GM23338 (cell line): ENCODE results near the gene NPM1. TPM values are rescaled to one million over a fixed set of nuclear protein-coding genes. Genes with fewer than 3 reads are reported as not detected.

Experiments
- ATAC-seq: fragments of 200-7000 bp; cut with Tn5 transposase; 3 replicates; pipeline ENCODE4 v1.9.1; 2020
- DNase-seq: peaks from one replicate; pipeline ENCODE4 v3.0.0-alpha.2; 2015; ENCODE audit warnings: low spot score
- H2AFZ ChIP-seq: fragments of 200-600 bp; sonication (generic); 2 replicates; pipeline ENCODE4 v1.8.0; 2016; ENCODE audit warnings: antibody characterized with exemption, mild to moderate bottlenecking, moderate library complexity
- H3F3A ChIP-seq: fragments of 200-600 bp; sonication (generic); replicated peaks from 2 replicates; pipeline ENCODE4 v1.8.0; 2017; ENCODE audit warnings: antibody characterized with exemption, mixed run types, low read depth
- H3K27ac ChIP-seq: fragments of 200-600 bp; sonication (generic); 2 replicates; pipeline ENCODE4 v1.6.1; 2016; ENCODE audit warnings: low read depth
- H3K27me3 ChIP-seq: fragments of 200-600 bp; sonication (generic); 2 replicates; pipeline ENCODE4 v1.8.0; 2016; ENCODE audit warnings: mild to moderate bottlenecking, mixed run types, moderate library complexity; ENCODE audit not compliant: insufficient read depth
- H3K36me3 ChIP-seq: fragments of 200-600 bp; sonication (generic); 2 replicates; pipeline ENCODE4 v1.8.0; 2016; ENCODE audit warnings: mild to moderate bottlenecking; ENCODE audit not compliant: insufficient read depth
- H3K4me1 ChIP-seq: fragments of 200-600 bp; sonication (generic); 2 replicates; pipeline ENCODE4 v1.8.0; 2016; ENCODE audit warnings: mild to moderate bottlenecking, moderate library complexity; ENCODE audit not compliant: insufficient read depth
- H3K4me2 ChIP-seq: fragments of 200-600 bp; sonication (generic); 2 replicates; pipeline ENCODE4 v1.7.1; 2017; ENCODE audit warnings: mixed run types
- H3K4me3 ChIP-seq: fragments of 200-600 bp; sonication (generic); 2 replicates; pipeline ENCODE4 v1.6.1; 2016; ENCODE audit warnings: mixed run types
- H3K79me2 ChIP-seq: fragments of 200-600 bp; sonication (generic); replicated peaks from 2 replicates; pipeline ENCODE4 v1.8.0; 2017; ENCODE audit warnings: mild to moderate bottlenecking; ENCODE audit not compliant: insufficient read depth
- H3K9me2 ChIP-seq: fragments of 200-600 bp; sonication (generic); 2 replicates; pipeline ENCODE4 v1.8.0; 2017; ENCODE audit not compliant: insufficient read depth
- H4K20me1 ChIP-seq: fragments of 200-600 bp; sonication (generic); replicated peaks from 2 replicates; pipeline ENCODE4 v1.8.0; 2017; ENCODE audit warnings: mild to moderate bottlenecking; ENCODE audit not compliant: insufficient read depth
- H3K27ac Mint-ChIP-seq: 2 replicates; pipeline ENCODE4 v1.8.0; 2020; ENCODE audit warnings: inconsistent platforms, mild to moderate bottlenecking, moderate library complexity, mixed read lengths
- H3K27me3 Mint-ChIP-seq: 3 replicates; pipeline ENCODE4 v1.8.0; 2022; ENCODE audit warnings: low read depth, mild to moderate bottlenecking, moderate library complexity, mixed read lengths, inconsistent platforms; ENCODE audit not compliant: insufficient read depth, poor library complexity
- H3K36me3 Mint-ChIP-seq: 3 replicates; pipeline ENCODE4 v1.8.0; 2021; ENCODE audit warnings: low read depth, mild to moderate bottlenecking, inconsistent platforms, moderate library complexity, mixed read lengths
- H3K4me1 Mint-ChIP-seq: 3 replicates; pipeline ENCODE4 v1.8.0; 2020; ENCODE audit warnings: mild to moderate bottlenecking, inconsistent platforms, mixed read lengths
- H3K4me3 Mint-ChIP-seq: 3 replicates; pipeline ENCODE4 v1.8.0; 2021; ENCODE audit warnings: moderate library complexity, mild to moderate bottlenecking, inconsistent platforms, mixed read lengths
- H3K9me3 Mint-ChIP-seq: 3 replicates; pipeline ENCODE4 v1.8.0; 2020; ENCODE audit warnings: moderate library complexity, mild to moderate bottlenecking, inconsistent platforms, mixed read lengths
- CREB1 ChIP-seq: fragments of 250-450 bp; sonication (Bioruptor Pico); IDR thresholded peaks from 2 replicates; pipeline ENCODE4 v1.5.0; 2020; ENCODE audit warnings: low read depth, mild to moderate bottlenecking, moderate library complexity
- CTCF ChIP-seq, 2 experiments: fragments of 200-600 bp in 1 of 2; sonication (generic) in 1 of 2; conservative IDR thresholded peaks; 2 replicates each; pipeline versions ENCODE4 v1.5.1 to v1.6.1; 2016 to 2017; ENCODE audit warnings: antibody characterized with exemption in 2 of 2, low read depth in 2 of 2, mild to moderate bottlenecking in 2 of 2, moderate library complexity in 1 of 2
- ETS1 ChIP-seq: IDR thresholded peaks from 2 replicates; pipeline ENCODE4 v1.6.1; 2016; ENCODE audit warnings: antibody characterized with exemption
- EZH2 ChIP-seq: fragments of 200-600 bp; sonication (generic); IDR thresholded peaks from one replicate; pipeline ENCODE4 v1.8.0; 2017; ENCODE audit warnings: antibody characterized with exemption, mild to moderate bottlenecking, low read depth; ENCODE audit not compliant: unreplicated experiment
- EZH2phosphoT487 ChIP-seq: fragments of 200-600 bp; sonication (generic); IDR thresholded peaks from one replicate; pipeline ENCODE4 v1.8.1; 2018; ENCODE audit warnings: antibody characterized with exemption; ENCODE audit not compliant: unreplicated experiment
- JUNB ChIP-seq: IDR thresholded peaks from one replicate; pipeline ENCODE4 v1.6.1; 2016; ENCODE audit warnings: antibody characterized with exemption; ENCODE audit not compliant: unreplicated experiment
- NANOG ChIP-seq: IDR thresholded peaks from 2 replicates; pipeline ENCODE4 v1.6.1; 2016; ENCODE audit warnings: antibody characterized with exemption, borderline replicate concordance
- POLR2AphosphoS5 ChIP-seq: IDR thresholded peaks from 2 replicates; pipeline ENCODE4 v1.6.1; 2016; ENCODE audit warnings: antibody characterized with exemption, low read depth
- REST ChIP-seq: IDR thresholded peaks from one replicate; pipeline ENCODE4 v1.6.1; 2018; ENCODE audit warnings: antibody characterized with exemption; ENCODE audit not compliant: unreplicated experiment
- STAT1 ChIP-seq: IDR thresholded peaks from one replicate; pipeline ENCODE4 v1.6.1; 2016; ENCODE audit warnings: antibody characterized with exemption; ENCODE audit not compliant: unreplicated experiment
- ZNF114 ChIP-seq: fragments of 250-450 bp; sonication (Bioruptor Pico); IDR thresholded peaks from 2 replicates; pipeline ENCODE4 v1.5.0; 2020; ENCODE audit warnings: mild to moderate bottlenecking, moderate library complexity
- ZNF331 ChIP-seq: fragments of 250-450 bp; sonication (Bioruptor Pico); IDR thresholded peaks from 2 replicates; pipeline ENCODE4 v1.5.0; 2020; ENCODE audit warnings: low read depth, mild to moderate bottlenecking, moderate library complexity
- ZNF462 ChIP-seq: fragments of 250-450 bp; sonication (Bioruptor Pico); IDR thresholded peaks from 2 replicates; pipeline ENCODE4 v1.5.0; 2020; ENCODE audit warnings: mild to moderate bottlenecking, moderate library complexity
- polyA plus RNA-seq: library from polyadenylated mRNA; unstranded; fragments of >200 nt; fragmentation: Nextera tagmentation; extraction: Ambion mirVana; gene quantifications from 2 replicates; pipeline ENCODE4 v1.2.1, GENCODE V29; 2016
- total RNA-seq: library from RNA; depleted of rRNA; stranded (reverse); fragments of >200 nt; shearing (Covaris generic); gene quantifications from 2 replicates; pipeline ENCODE4 v1.2.3, GENCODE V29; 2014

The NPM1 gene
- total and polyA plus RNA-seq, 2 experiments from 2014 or later: 3,739 to 5,242 TPM

GRCh38 chr5:171444582-171444981 is 56.9 kb downstream of the NPM1 start:
- Histone ChIP-seq H3K36me3 (no peaks in the 10 kb centered on the region), H3K4me1 (peaks cover 19% of the 10 kb centered on the region), H3K9me2 (no peaks in the 10 kb centered on the region), H2AFZ (no peak overlapping the region), H3K27ac (no peak overlapping the region), H4K20me1 (no peaks in the 10 kb centered on the region), H3K4me2 (no peak overlapping the region), H3K79me2 (no peaks in the 10 kb centered on the region), H3F3A (no peaks in the 10 kb centered on the region), H3K4me3 (no peak overlapping the region), H3K27me3 (no peaks in the 10 kb centered on the region)
- peaks cover 41% of the 10 kb centered on the region for H3K4me1 Mint-ChIP-seq
- DNase-seq: no peak
- TF ChIP-seq ZNF462 (CRISPR knock-in tag) (no peak), STAT1 (no peak), EZH2 (no peak), CREB1 (no peak), ZNF114 (CRISPR knock-in tag) (no peak), JUNB (no peak), EZH2phosphoT487 (no peak), ZNF331 (no peak), REST (no peak), ETS1 (no peak), POLR2AphosphoS5 (no peak), NANOG (no peak), CTCF (conservative IDR thresholded peaks at IDR 0.05; ENCODE audit: low read depth in 2 of 2) (no peak)
- H3K27me3 Mint-ChIP-seq: peaks cover 13% of the 10 kb centered on the region
- no peaks in the 10 kb centered on the region for H3K9me3 Mint-ChIP-seq
- H3K27ac Mint-ChIP-seq: no peak overlapping the region
- no peak for ATAC-seq
- no peak overlapping the region for H3K4me3 Mint-ChIP-seq
- H3K36me3 Mint-ChIP-seq: no peaks in the 10 kb centered on the region; the same call in 2 of the 3 replicates
